Neural progenitor cell (in vitro differentiated cells): ENCODE data around the gene SUSD6. TPM values are rescaled to one million over a fixed set of nuclear protein-coding genes. Genes with fewer than 3 reads are reported as not detected.

ENCODE experiments used
- DNase-seq: peaks from one replicate; pipeline ENCODE4 v3.0.0-alpha.2; 2016; ENCODE audit warnings: low spot score
- H2AFZ ChIP-seq: fragments of 200-600 bp; sonication (generic); replicated peaks from 2 replicates; pipeline ENCODE4 v1.6.1; 2016; ENCODE audit warnings: antibody characterized with exemption
- H3F3A ChIP-seq: fragments of 200-600 bp; sonication (generic); 2 replicates; pipeline ENCODE4 v1.6.1; 2016; ENCODE audit warnings: antibody characterized with exemption, low read depth
- H3K27ac ChIP-seq: fragments of 200-600 bp; sonication (generic); 2 replicates; pipeline ENCODE4 v1.5.1; 2016; ENCODE audit warnings: mild to moderate bottlenecking
- H3K27me3 ChIP-seq: fragments of 200-600 bp; sonication (generic); 2 replicates; pipeline ENCODE4 v1.6.1; 2016; ENCODE audit warnings: mild to moderate bottlenecking, moderate library complexity
- H3K36me3 ChIP-seq: fragments of 200-600 bp; sonication (generic); 2 replicates; pipeline ENCODE4 v1.5.1; 2016
- H3K4me1 ChIP-seq: fragments of 200-600 bp; sonication (generic); 2 replicates; pipeline ENCODE4 v1.6.1; 2016; ENCODE audit warnings: mixed run types
- H3K4me2 ChIP-seq: fragments of 200-600 bp; sonication (generic); 2 replicates; pipeline ENCODE4 v1.6.1; 2016
- H3K4me3 ChIP-seq: fragments of 200-600 bp; sonication (generic); 2 replicates; pipeline ENCODE4 v1.5.1; 2016
- H3K79me2 ChIP-seq: fragments of 200-600 bp; sonication (generic); 2 replicates; pipeline ENCODE4 v1.6.1; 2016; ENCODE audit warnings: low read depth
- H3K9ac ChIP-seq: fragments of 200-600 bp; sonication (generic); 2 replicates; pipeline ENCODE4 v1.6.1; 2016
- H3K9me3 ChIP-seq: fragments of 200-600 bp; sonication (generic); 2 replicates; pipeline ENCODE4 v1.5.1; 2016; ENCODE audit warnings: low read depth
- H4K20me1 ChIP-seq: fragments of 200-600 bp; sonication (generic); 2 replicates; pipeline ENCODE4 v1.6.1; 2016; ENCODE audit warnings: low read depth
- H3K27ac Mint-ChIP-seq: 3 replicates; pipeline ENCODE4 v1.8.0; 2021; ENCODE audit warnings: mixed read lengths
- H3K27me3 Mint-ChIP-seq: 2 replicates; pipeline ENCODE4 v1.8.0; 2022; ENCODE audit warnings: low read depth, mild to moderate bottlenecking, inconsistent platforms, moderate library complexity, mixed read lengths; ENCODE audit not compliant: insufficient read depth
- H3K36me3 Mint-ChIP-seq: 3 replicates; pipeline ENCODE4 v1.8.0; 2021; ENCODE audit warnings: mixed read lengths
- H3K4me1 Mint-ChIP-seq: 3 replicates; pipeline ENCODE4 v1.8.0; 2021; ENCODE audit warnings: mixed read lengths
- H3K4me3 Mint-ChIP-seq: 3 replicates; pipeline ENCODE4 v1.8.0; 2021; ENCODE audit warnings: mild to moderate bottlenecking, moderate library complexity, mixed read lengths
- H3K9me3 Mint-ChIP-seq: 3 replicates; pipeline ENCODE4 v1.8.0; 2020; ENCODE audit warnings: mixed read lengths
- CTCF ChIP-seq: fragments of 200-600 bp; sonication (generic); IDR thresholded peaks from 2 replicates; pipeline ENCODE4 v1.5.1; 2017; ENCODE audit warnings: antibody characterized with exemption, mild to moderate bottlenecking
- EZH2 ChIP-seq: fragments of 200-600 bp; sonication (generic); IDR thresholded peaks from 2 replicates; pipeline ENCODE4 v1.6.1; 2017; ENCODE audit warnings: antibody characterized with exemption, mild to moderate bottlenecking, moderate library complexity
- EZH2phosphoT487 ChIP-seq: fragments of 200-600 bp; sonication (generic); IDR thresholded peaks from 2 replicates; pipeline ENCODE4 v1.6.1; 2017; ENCODE audit warnings: antibody characterized with exemption
- total RNA-seq: library from RNA; depleted of rRNA; stranded (reverse); fragments of >200 nt; gene quantifications from 2 replicates; pipeline ENCODE4 v1.2.3, GENCODE V29; 2015; ENCODE audit warnings: low replicate concordance

SUSD6 gene
- total RNA-seq, 1 donor from 2014 or later: 6.3 TPM

- Histone ChIP-seq H3K4me2 (peak overlapping the region; percentile 94), H2AFZ (no peak overlapping the region), H3K27ac (peak overlapping the region; percentile 100), H3K9me3 (no peaks in the 10 kb centered on the region), H3K4me1 (peaks cover 8% of the 10 kb centered on the region), H3F3A (peaks cover 41% of the 10 kb centered on the region), H3K9ac (peak overlapping the region; percentile 73), H3K79me2 (peaks cover 28% of the 10 kb centered on the region), H3K4me3 (peak overlapping the region; percentile 65), H3K27me3 (no peaks in the 10 kb centered on the region), H3K36me3 (peaks cover 17% of the 10 kb centered on the region), H4K20me1 (no peaks in the 10 kb centered on the region)
- peaks cover 8% of the 10 kb centered on the region for H3K9me3 Mint-ChIP-seq
- H3K27me3 Mint-ChIP-seq: peaks cover 3% of the 10 kb centered on the region
- peaks cover 19% of the 10 kb centered on the region for H3K36me3 Mint-ChIP-seq
- peak overlapping the region; percentile 99 for H3K4me3 Mint-ChIP-seq
- DNase-seq: peak; percentile 95
- H3K27ac Mint-ChIP-seq: peak overlapping the region; percentile 83
- TF ChIP-seq CTCF (no peak), EZH2 (no peak), EZH2phosphoT487 (no peak)
- peaks cover 11% of the 10 kb centered on the region for H3K4me1 Mint-ChIP-seq
Measured at GRCh38 chr14:69573831-69574262, 37.5 kb upstream of the SUSD6 start.

- Histone ChIP-seq H3K27ac (peak within 1 kb of the TSS; percentile 100), H4K20me1 (no peaks in the 10 kb centered on the region), H3K79me2 (peaks cover 26% of the 10 kb centered on the region), H3K4me3 (peak within 1 kb of the TSS; percentile 65), H3K9me3 (no peaks in the 10 kb centered on the region), H3K36me3 (peaks cover 15% of the 10 kb centered on the region), H3K9ac (peak within 1 kb of the TSS; percentile 73), H3F3A (peaks cover 41% of the 10 kb centered on the region), H3K4me2 (peak within 1 kb of the TSS; percentile 94), H3K4me1 (peaks cover 8% of the 10 kb centered on the region), H3K27me3 (no peaks in the 10 kb centered on the region), H2AFZ (no peak within 1 kb of the TSS)
- DNase-seq: peak; percentile 94
- TF ChIP-seq EZH2phosphoT487 (no peak), EZH2 (peak; percentile 29), CTCF (peak; percentile 84)
- Mint-ChIP-seq H3K36me3 (peaks cover 14% of the 10 kb centered on the region), H3K27ac (peak within 1 kb of the TSS; percentile 99), H3K27me3 (peaks cover 3% of the 10 kb centered on the region), H3K4me1 (peaks cover 11% of the 10 kb centered on the region), H3K4me3 (peak within 1 kb of the TSS; percentile 99), H3K9me3 (peaks cover 8% of the 10 kb centered on the region)
Measured at GRCh38 chr14:69574263-69574953, 37.0 kb upstream of the SUSD6 start, which contains the start of gene CCDC177. CCDC177 (minus strand) TSS chr14:69574871; CDS start chr14:69573622, 1,249 bp downstream.

GRCh38 chr14:69574954-69575295 is 36.5 kb upstream of the SUSD6 start:
- peaks cover 10% of the 10 kb centered on the region for H3K36me3 Mint-ChIP-seq

GRCh38 chr14:69579476-69579875 is 31.9 kb upstream of the SUSD6 start:
- H3K4me2 ChIP-seq: no peak overlapping the region
- no peaks in the 10 kb centered on the region for H3K27me3 ChIP-seq
- H3K9me3 ChIP-seq: no peaks in the 10 kb centered on the region
- peaks cover 12% of the 10 kb centered on the region for H3F3A ChIP-seq
- Mint-ChIP-seq H3K27me3 (peaks cover 2% of the 10 kb centered on the region), H3K27ac (no peak overlapping the region), H3K4me1 (peaks cover 5% of the 10 kb centered on the region), H3K36me3 (no peaks in the 10 kb centered on the region), H3K4me3 (no peak overlapping the region), H3K9me3 (no peaks in the 10 kb centered on the region)
- H3K36me3 ChIP-seq: no peaks in the 10 kb centered on the region
- H3K9ac ChIP-seq: no peak overlapping the region
- TF ChIP-seq EZH2phosphoT487: no peak
- TF ChIP-seq CTCF: no peak
- no peak for TF ChIP-seq EZH2
- no peaks in the 10 kb centered on the region for H3K79me2 ChIP-seq
- no peak for DNase-seq
- no peak overlapping the region for H3K4me3 ChIP-seq
- H4K20me1 ChIP-seq: no peaks in the 10 kb centered on the region
- no peak overlapping the region for H3K27ac ChIP-seq
- H3K4me1 ChIP-seq: peaks cover 8% of the 10 kb centered on the region
- H2AFZ ChIP-seq: no peak overlapping the region

More at GRCh38 chr14:69574954-69575295, 36.5 kb upstream of the SUSD6 start:
- DNase-seq: no peak
- Histone ChIP-seq H3K27ac (peak overlapping the region; percentile 100), H3K9ac (no peak overlapping the region), H3K4me1 (peaks cover 8% of the 10 kb centered on the region), H3K79me2 (peaks cover 23% of the 10 kb centered on the region), H3K36me3 (peaks cover 13% of the 10 kb centered on the region), H3F3A (peaks cover 41% of the 10 kb centered on the region), H3K4me3 (peak overlapping the region; percentile 65), H2AFZ (no peak overlapping the region), H3K27me3 (no peaks in the 10 kb centered on the region), H3K9me3 (no peaks in the 10 kb centered on the region), H4K20me1 (no peaks in the 10 kb centered on the region), H3K4me2 (peak overlapping the region; percentile 94)
- H3K27me3 Mint-ChIP-seq: peaks cover 3% of the 10 kb centered on the region
- peaks cover 11% of the 10 kb centered on the region for H3K4me1 Mint-ChIP-seq
- no peak for TF ChIP-seq EZH2phosphoT487
- peak overlapping the region; percentile 99 for H3K4me3 Mint-ChIP-seq
- H3K9me3 Mint-ChIP-seq: peaks cover 8% of the 10 kb centered on the region
- peak overlapping the region; percentile 99 for H3K27ac Mint-ChIP-seq
